Caco-2 (cell line): ENCODE measurements around the gene RALGPS1. TPM values are rescaled to one million over a fixed set of nuclear protein-coding genes. Genes with fewer than 3 reads are reported as not detected.

Experiments
- BruUV-seq: library from RNA; stranded (reverse); fragments of 400-500 nt; replicated peaks from 2 replicates; lab custom pipeline; 2021; lab: Mats Ljungman, UMichigan
- CTCF ChIA-PET: fragments of 300-600 bp; sonication (Branson Sonifier 250); formaldehyde crosslinking; loops from one replicate; lab custom pipeline; 2022; ENCODE audit warnings: antibody characterized with exemption; lab: Charles Lee
- POLR2A ChIA-PET: fragments of 300-600 bp; sonication (Branson Sonifier 250); formaldehyde crosslinking; loops from one replicate; lab custom pipeline; 2022; ENCODE audit warnings: antibody characterized with exemption; lab: Charles Lee
- DNase-seq, 2 experiments: peaks; one replicate each; pipeline versions ENCODE4 v3.0.0 to v3.0.0-alpha.2; 2020 to 2022
- H3K27me3 ChIP-seq: replicated peaks from 2 replicates; pipeline ENCODE4 v1.6.0; 2011; ENCODE audit warnings: low read length; ENCODE audit not compliant: control insufficient read depth, insufficient read depth
- H3K36me3 ChIP-seq: 2 replicates; pipeline ENCODE4 v1.5.1; 2011; ENCODE audit warnings: low read length; ENCODE audit not compliant: control insufficient read depth, insufficient read depth
- H3K4me1 ChIP-seq: fragments of 250-450 bp; sonication (Bioruptor Pico); 2 replicates; pipeline ENCODE4 v1.5.1; 2020; ENCODE audit warnings: mild to moderate bottlenecking
- H3K4me3 ChIP-seq: 2 replicates; pipeline ENCODE4 v1.5.1; 2011; ENCODE audit warnings: low read depth, mild to moderate bottlenecking, control low read depth, low read length
- H3K9me3 ChIP-seq: fragments of 250-450 bp; sonication (Bioruptor Pico); 2 replicates; pipeline ENCODE4 v1.5.1; 2020; ENCODE audit warnings: mild to moderate bottlenecking, moderate library complexity
- H3K27ac Mint-ChIP-seq: one replicate; pipeline ENCODE4 v1.8.0; 2022; ENCODE audit warnings: mixed read lengths; ENCODE audit not compliant: unreplicated experiment
- H3K27me3 Mint-ChIP-seq: one replicate; pipeline ENCODE4 v1.8.0; 2022; ENCODE audit warnings: mixed read lengths; ENCODE audit not compliant: insufficient read depth, unreplicated experiment
- H3K36me3 Mint-ChIP-seq: one replicate; pipeline ENCODE4 v1.8.0; 2022; ENCODE audit warnings: mild to moderate bottlenecking, mixed read lengths; ENCODE audit not compliant: insufficient read depth, unreplicated experiment
- H3K4me1 Mint-ChIP-seq: one replicate; pipeline ENCODE4 v1.8.0; 2022; ENCODE audit warnings: low read depth, mixed read lengths; ENCODE audit not compliant: unreplicated experiment
- H3K4me3 Mint-ChIP-seq: one replicate; pipeline ENCODE4 v1.8.0; 2022; ENCODE audit warnings: mild to moderate bottlenecking, moderate library complexity, mixed read lengths; ENCODE audit not compliant: unreplicated experiment
- H3K9me3 Mint-ChIP-seq: one replicate; pipeline ENCODE4 v1.8.0; 2022; ENCODE audit warnings: mixed read lengths; ENCODE audit not compliant: unreplicated experiment
- CTCF ChIP-seq, 2 experiments: fragments of 200-600 bp in 1 of 2; IDR thresholded peaks; 1 replicate in 1 of 2; 2 replicates in 1 of 2; pipeline versions ENCODE4 v1.5.1 to v1.8.0; 2011 to 2022; ENCODE audit warnings: antibody characterized with exemption in 1 of 2, control low read depth in 1 of 2, inconsistent platforms in 1 of 2, low read depth in 1 of 2, low read length in 1 of 2, mild to moderate bottlenecking in 1 of 2, moderate library complexity in 1 of 2; ENCODE audit not compliant: insufficient read depth in 1 of 2, severe bottlenecking in 1 of 2, unreplicated experiment in 1 of 2
- intact Hi-C: fragments of 100-400 bp; cut with micrococcal nuclease; formaldehyde crosslinking; loops from one replicate; pipeline ENCODE4 v1.10.0; 2022; ENCODE audit not compliant: unreplicated experiment
- total RNA-seq: library from RNA; stranded (reverse); gene quantifications from 2 replicates; pipeline ENCODE4 v1.2.3, GENCODE V29; 2022

Gene RALGPS1
- total RNA-seq, 1 experiment from 2014 or later, result 41.5 TPM

DNA sequence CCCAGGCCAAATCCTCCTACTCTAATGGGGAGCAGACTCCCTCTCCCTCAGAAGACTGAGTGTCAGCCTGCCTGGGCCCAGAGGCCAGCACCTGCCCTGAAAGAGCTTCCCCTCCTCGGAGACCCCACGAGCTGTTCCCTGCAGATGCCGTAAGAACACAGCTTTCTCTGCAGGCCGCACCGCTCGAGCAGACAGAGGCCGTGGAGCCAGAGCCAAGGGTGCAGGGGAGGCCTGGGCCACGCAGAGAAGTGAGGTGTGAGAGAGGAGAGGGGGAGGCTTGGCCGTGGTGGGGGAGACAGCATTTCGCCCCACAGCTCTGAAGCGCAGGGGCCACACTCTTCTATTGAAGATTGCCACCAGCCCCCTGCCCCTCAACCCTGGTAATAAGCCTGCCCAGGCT, 287.1 kb downstream of the RALGPS1 start:
- POLR2A ChIA-PET, result no interaction called here
- H3K4me3 Mint-ChIP-seq, result no peak overlapping the region
- H3K36me3 Mint-ChIP-seq, result peaks cover 15% of the 10 kb centered on the region
- no TSS peak for BruUV-seq
- Histone ChIP-seq H3K9me3 (no peaks in the 10 kb centered on the region), H3K4me3 (no peak overlapping the region), H3K36me3 (peaks cover 1% of the 10 kb centered on the region; the same call in 1 of the 2 replicates), H3K27me3 (no peaks in the 10 kb centered on the region), H3K4me1 (peaks cover 6% of the 10 kb centered on the region; the same call in 1 of the 2 replicates)
- no peaks in the 10 kb centered on the region for H3K9me3 Mint-ChIP-seq
- no peak overlapping the region for H3K27ac Mint-ChIP-seq
- H3K27me3 Mint-ChIP-seq, result no peaks in the 10 kb centered on the region
- CTCF ChIA-PET, result interaction anchor here (0.7 to 1.4 kb wide), 3 partner anchors 13 to 261 kb away, joined by 3 to 13 read pairs (median 3); no protein-coding TSS in a partner anchor
- peaks cover 10% of the 10 kb centered on the region for H3K4me1 Mint-ChIP-seq
- no peak for TF ChIP-seq CTCF (IDR thresholded peaks at IDR 0.05; ENCODE audit: insufficient read depth in 1 of 2, low read depth in 1 of 2, low read length in 1 of 2, severe bottlenecking in 1 of 2, unreplicated experiment in 1 of 2)
- intact Hi-C loops, result no loop called here
- DNase-seq, result no peak

GRCh38 chr9:127202461-127203169, 288.0 kb downstream of the RALGPS1 start:
- Histone ChIP-seq H3K36me3 (peaks cover 1% of the 10 kb centered on the region; the same call in 1 of the 2 replicates), H3K4me1 (peaks cover 6% of the 10 kb centered on the region; the same call in 1 of the 2 replicates), H3K4me3 (no peak overlapping the region), H3K9me3 (no peaks in the 10 kb centered on the region), H3K27me3 (no peaks in the 10 kb centered on the region)
- no TSS peak for BruUV-seq
- Mint-ChIP-seq H3K27me3 (no peaks in the 10 kb centered on the region), H3K9me3 (no peaks in the 10 kb centered on the region), H3K27ac (no peak overlapping the region), H3K36me3 (peaks cover 15% of the 10 kb centered on the region), H3K4me1 (peaks cover 10% of the 10 kb centered on the region), H3K4me3 (no peak overlapping the region)
- no peak for DNase-seq
- ChIA-PET CTCF (no interaction called here), POLR2A (no interaction called here)
- intact Hi-C loops, result no loop called here
- TF ChIP-seq CTCF (IDR thresholded peaks at IDR 0.05; ENCODE audit: insufficient read depth in 1 of 2, low read depth in 1 of 2, low read length in 1 of 2, severe bottlenecking in 1 of 2, unreplicated experiment in 1 of 2), result no peak

DNA sequence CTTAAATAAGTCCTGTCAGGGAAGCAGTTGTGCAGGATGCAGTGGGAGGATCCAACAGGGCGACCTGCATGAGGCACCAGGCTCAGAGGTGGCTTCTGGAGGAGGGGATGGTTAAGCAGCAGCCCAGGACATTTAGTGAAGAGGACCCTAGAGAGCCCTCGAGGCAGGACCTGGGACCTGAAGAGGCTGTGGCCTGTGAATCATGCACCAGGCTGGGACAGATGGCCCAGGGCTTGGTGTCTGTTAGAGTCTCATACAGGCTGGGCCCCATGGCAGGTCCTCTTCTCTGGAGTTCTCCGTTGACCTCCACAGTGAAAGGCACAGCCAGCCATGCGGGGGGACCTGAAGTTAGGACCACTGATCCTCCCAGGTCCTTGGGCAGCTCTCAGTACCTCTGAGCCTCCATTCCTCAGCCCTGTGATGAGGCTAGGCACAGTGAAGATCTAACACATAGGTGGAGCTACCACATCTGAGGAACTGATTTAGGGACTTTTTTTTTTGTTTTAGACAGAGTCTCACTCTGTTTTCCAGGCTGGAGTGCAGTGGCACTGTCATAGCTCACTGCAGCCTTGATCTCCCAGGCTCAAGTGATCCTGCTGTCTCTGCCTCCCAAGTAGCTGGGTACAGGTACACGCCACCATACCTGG, 289.2 kb downstream of the RALGPS1 start:
- no peak for DNase-seq
- no peaks in the 10 kb centered on the region for H3K27me3 ChIP-seq
- intact Hi-C loops, result no loop called here
- Mint-ChIP-seq H3K27me3 (no peaks in the 10 kb centered on the region), H3K4me3 (no peak overlapping the region), H3K36me3 (peaks cover 15% of the 10 kb centered on the region), H3K9me3 (no peaks in the 10 kb centered on the region), H3K27ac (no peak overlapping the region), H3K4me1 (peaks cover 3% of the 10 kb centered on the region)
- TF ChIP-seq CTCF (IDR thresholded peaks at IDR 0.05; ENCODE audit: insufficient read depth in 1 of 2, low read depth in 1 of 2, low read length in 1 of 2, severe bottlenecking in 1 of 2, unreplicated experiment in 1 of 2), result no peak
- POLR2A ChIA-PET, result no interaction called here
- no peak overlapping the region for H3K4me3 ChIP-seq
- no peaks in the 10 kb centered on the region for H3K9me3 ChIP-seq
- H3K36me3 ChIP-seq, result peaks cover 1% of the 10 kb centered on the region; the same call in 1 of the 2 replicates
- no TSS peak for BruUV-seq
- peaks cover 4% of the 10 kb centered on the region; the same call in 1 of the 2 replicates for H3K4me1 ChIP-seq
- CTCF ChIA-PET, result no interaction called here
